WI38 (cell line): Measurements from ENCODE around the gene RGS4.

ENCODE experiments used
- H3K4me3 ChIP-seq: 2 replicates; pipeline ENCODE4 v1.5.1; 2011; ENCODE audit warnings: low read depth, mild to moderate bottlenecking, control low read depth, low read length
- TF ChIP-seq, protein P1 (sequence below): IDR thresholded peaks from 2 replicates; pipeline ENCODE4 v1.5.1; 2012; ENCODE audit warnings: low read depth, mild to moderate bottlenecking, control low read depth, low read length

RGS4 gene

DNA sequence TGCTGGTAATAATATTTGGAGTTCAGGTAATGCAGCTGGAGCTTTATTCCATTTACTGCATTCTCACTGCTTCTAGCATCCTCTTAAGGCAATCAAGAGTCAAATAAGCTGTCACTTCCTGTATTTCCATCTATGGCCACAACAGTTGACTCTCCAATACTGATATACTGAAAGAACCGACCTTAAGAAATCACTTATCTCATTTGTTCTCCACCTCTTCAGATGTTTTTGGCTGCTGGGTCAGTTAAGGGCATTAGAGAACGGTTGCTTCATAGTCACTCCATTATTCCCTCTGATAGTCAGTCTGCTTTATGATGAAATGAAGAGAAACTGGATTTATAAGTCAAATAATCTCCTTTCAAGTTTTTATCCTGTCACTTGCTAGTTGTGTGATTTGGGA, 14.2 kb upstream of the RGS4 start:
- TF ChIP-seq, protein P1, sequence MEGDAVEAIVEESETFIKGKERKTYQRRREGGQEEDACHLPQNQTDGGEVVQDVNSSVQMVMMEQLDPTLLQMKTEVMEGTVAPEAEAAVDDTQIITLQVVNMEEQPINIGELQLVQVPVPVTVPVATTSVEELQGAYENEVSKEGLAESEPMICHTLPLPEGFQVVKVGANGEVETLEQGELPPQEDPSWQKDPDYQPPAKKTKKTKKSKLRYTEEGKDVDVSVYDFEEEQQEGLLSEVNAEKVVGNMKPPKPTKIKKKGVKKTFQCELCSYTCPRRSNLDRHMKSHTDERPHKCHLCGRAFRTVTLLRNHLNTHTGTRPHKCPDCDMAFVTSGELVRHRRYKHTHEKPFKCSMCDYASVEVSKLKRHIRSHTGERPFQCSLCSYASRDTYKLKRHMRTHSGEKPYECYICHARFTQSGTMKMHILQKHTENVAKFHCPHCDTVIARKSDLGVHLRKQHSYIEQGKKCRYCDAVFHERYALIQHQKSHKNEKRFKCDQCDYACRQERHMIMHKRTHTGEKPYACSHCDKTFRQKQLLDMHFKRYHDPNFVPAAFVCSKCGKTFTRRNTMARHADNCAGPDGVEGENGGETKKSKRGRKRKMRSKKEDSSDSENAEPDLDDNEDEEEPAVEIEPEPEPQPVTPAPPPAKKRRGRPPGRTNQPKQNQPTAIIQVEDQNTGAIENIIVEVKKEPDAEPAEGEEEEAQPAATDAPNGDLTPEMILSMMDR = no peak
- H3K4me3 ChIP-seq = no peak overlapping the region

DNA sequence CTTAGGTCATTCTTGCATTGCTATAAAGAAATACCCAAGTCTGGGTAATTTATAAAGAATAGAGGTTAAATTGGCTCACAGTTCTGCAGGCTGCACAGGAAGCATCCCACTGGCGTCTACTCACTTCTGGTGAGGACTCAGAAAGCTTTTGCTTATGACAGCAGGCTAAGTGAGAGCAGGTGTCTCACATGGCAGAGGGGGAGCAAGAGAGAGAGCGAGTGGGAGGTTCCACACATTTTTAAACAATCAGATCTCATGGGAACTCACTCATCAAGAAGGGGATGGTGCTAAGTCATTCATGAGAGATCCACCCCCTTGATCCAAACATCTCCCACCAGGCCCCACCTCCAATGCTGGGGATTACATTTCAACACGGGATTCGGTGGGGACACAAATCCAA, 13.6 kb upstream of the RGS4 start:
- TF ChIP-seq, protein P1 = no peak
- H3K4me3 ChIP-seq = no peak overlapping the region

- H3K4me3 ChIP-seq = no peak overlapping the region
- TF ChIP-seq, protein P1 = no peak
Observed at GRCh38 chr1:163056831-163057230, 12.3 kb upstream of the RGS4 start.

- TF ChIP-seq, protein P1 = no peak
- no peak overlapping the region for H3K4me3 ChIP-seq
Observed at GRCh38 chr1:163060343-163061007, 8.7 kb upstream of the RGS4 start.

- no peak overlapping the region for H3K4me3 ChIP-seq
- TF ChIP-seq, protein P1 = no peak
Observed at GRCh38 chr1:163063143-163063542, 6.0 kb upstream of the RGS4 start.

DNA sequence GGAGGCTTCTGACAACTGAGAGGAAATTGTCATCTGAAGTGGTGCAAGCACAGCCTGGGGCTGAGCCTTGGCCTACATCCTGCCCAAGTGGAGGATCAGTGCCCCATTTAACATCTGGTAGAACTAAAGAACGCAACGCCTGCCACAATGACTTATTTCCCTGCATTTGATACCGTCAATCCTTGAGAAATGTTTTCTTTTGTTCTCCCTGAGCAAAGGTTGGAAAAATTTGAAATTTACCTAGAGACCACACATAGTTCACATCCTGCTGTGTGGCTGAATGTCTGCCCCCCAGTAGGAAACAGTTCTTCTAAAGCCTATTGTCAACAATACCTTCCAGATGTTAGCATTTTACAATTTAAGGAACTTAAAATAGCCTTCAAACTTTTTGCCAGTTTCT, 5.6 kb upstream of the RGS4 start:
- no peak overlapping the region for H3K4me3 ChIP-seq
- TF ChIP-seq, protein P1 = no peak

- TF ChIP-seq, protein P1 = no peak
- H3K4me3 ChIP-seq = no peak overlapping the region
Observed at GRCh38 chr1:163066168-163066567, 3.0 kb upstream of the RGS4 start.
